HL-60 (cell line): ENCODE results near the gene AGO3.
A peak's percentile ranks its signal among the peaks of the same experiment; 100 is the strongest.

Source experiments
- DNase-seq, 2 experiments: peaks; one replicate each; pipeline ENCODE4 v3.0.0-alpha.2; 2010 to 2020; ENCODE audit warnings: low read depth in 1 of 2, low spot score in 1 of 2
- H3K27ac ChIP-seq: fragments of 250-450 bp; sonication (Bioruptor Pico); replicated peaks from 2 replicates; pipeline ENCODE4 v1.5.1; 2020; ENCODE audit warnings: mild to moderate bottlenecking, moderate library complexity
- H3K27me3 ChIP-seq: fragments of 250-450 bp; sonication (Bioruptor Pico); 2 replicates; pipeline ENCODE4 v1.5.1; 2021; ENCODE audit warnings: mild to moderate bottlenecking, moderate library complexity; ENCODE audit not compliant: insufficient read depth, poor library complexity, severe bottlenecking
- H3K4me3 ChIP-seq: replicated peaks from 2 replicates; pipeline ENCODE4 v1.5.1; 2011; ENCODE audit warnings: mild to moderate bottlenecking, control low read depth, low read length; ENCODE audit not compliant: insufficient read depth
- GABPA ChIP-seq: IDR thresholded peaks from 2 replicates; pipeline ENCODE4 v1.6.1; 2012; ENCODE audit warnings: low read depth
- POLR2AphosphoS5 ChIP-seq: IDR thresholded peaks from 2 replicates; pipeline ENCODE4 v1.6.1; 2012; ENCODE audit warnings: low read depth
- REST ChIP-seq: IDR thresholded peaks from 2 replicates; pipeline ENCODE4 v1.6.1; 2012; ENCODE audit warnings: low read depth; ENCODE audit not compliant: insufficient replicate concordance
- SPI1 ChIP-seq: IDR thresholded peaks from 2 replicates; pipeline ENCODE4 v1.6.1; 2012; ENCODE audit warnings: low read depth, mild to moderate bottlenecking, borderline replicate concordance
- TF ChIP-seq, protein P1 (sequence below): IDR thresholded peaks from one replicate; pipeline ENCODE4 v1.5.1; 2011; ENCODE audit warnings: low read length, control low read depth, inconsistent platforms; ENCODE audit not compliant: insufficient read depth

AGO3 gene

DNA sequence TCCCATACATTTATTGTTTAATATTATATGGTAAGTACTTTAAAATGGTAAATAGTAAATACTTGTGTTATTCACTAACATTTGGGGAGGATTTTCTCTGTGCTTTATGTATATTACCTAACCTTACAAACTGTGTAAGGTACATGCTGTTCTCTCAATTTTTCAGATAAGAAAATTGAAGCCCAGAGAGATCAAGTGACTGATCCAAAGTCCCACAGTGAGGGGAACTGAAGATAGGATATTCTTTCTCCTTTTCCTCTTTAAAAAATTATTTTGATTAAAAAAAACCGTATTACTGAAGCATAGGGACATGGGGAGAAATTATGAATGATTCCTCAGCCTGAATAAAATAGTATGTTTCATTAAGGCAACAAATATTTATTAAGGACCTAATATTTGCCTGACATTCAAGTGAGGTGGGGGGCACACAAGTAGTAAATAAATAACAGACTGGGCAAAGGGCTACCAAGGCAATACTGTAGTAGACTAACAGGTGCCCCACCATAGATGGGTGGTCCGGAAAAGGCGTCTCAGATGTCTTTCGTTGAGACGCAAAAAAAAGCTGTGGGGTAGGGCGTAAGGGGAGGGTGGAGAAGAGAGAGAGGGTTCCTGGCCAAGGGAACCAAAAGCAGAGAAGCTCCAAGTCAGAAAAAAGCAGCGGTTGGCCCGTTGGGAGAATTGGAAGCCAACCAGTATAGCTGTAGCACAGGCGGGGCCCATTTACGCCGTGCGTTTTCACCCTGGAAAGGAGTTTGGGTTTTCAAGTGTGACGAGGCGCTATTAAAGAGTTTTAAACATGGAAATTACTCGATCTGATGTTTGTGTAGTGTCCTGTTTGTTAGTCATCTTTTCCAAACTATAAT is 944 bp upstream of the AGO3 start:
- DNase-seq = peak in 1 of 2 experiments; percentile 62
- TF ChIP-seq SPI1 = no peak
- TF ChIP-seq GABPA = no peak
- no peak; the same call in 1 of the 2 replicates for TF ChIP-seq POLR2AphosphoS5
- TF ChIP-seq REST = no peak
- TF ChIP-seq, protein P1, sequence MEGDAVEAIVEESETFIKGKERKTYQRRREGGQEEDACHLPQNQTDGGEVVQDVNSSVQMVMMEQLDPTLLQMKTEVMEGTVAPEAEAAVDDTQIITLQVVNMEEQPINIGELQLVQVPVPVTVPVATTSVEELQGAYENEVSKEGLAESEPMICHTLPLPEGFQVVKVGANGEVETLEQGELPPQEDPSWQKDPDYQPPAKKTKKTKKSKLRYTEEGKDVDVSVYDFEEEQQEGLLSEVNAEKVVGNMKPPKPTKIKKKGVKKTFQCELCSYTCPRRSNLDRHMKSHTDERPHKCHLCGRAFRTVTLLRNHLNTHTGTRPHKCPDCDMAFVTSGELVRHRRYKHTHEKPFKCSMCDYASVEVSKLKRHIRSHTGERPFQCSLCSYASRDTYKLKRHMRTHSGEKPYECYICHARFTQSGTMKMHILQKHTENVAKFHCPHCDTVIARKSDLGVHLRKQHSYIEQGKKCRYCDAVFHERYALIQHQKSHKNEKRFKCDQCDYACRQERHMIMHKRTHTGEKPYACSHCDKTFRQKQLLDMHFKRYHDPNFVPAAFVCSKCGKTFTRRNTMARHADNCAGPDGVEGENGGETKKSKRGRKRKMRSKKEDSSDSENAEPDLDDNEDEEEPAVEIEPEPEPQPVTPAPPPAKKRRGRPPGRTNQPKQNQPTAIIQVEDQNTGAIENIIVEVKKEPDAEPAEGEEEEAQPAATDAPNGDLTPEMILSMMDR = no peak
- Histone ChIP-seq H3K27ac (peak overlapping the region; percentile 87), H3K4me3 (peak overlapping the region; percentile 80), H3K27me3 (no peaks in the 10 kb centered on the region)

DNA sequence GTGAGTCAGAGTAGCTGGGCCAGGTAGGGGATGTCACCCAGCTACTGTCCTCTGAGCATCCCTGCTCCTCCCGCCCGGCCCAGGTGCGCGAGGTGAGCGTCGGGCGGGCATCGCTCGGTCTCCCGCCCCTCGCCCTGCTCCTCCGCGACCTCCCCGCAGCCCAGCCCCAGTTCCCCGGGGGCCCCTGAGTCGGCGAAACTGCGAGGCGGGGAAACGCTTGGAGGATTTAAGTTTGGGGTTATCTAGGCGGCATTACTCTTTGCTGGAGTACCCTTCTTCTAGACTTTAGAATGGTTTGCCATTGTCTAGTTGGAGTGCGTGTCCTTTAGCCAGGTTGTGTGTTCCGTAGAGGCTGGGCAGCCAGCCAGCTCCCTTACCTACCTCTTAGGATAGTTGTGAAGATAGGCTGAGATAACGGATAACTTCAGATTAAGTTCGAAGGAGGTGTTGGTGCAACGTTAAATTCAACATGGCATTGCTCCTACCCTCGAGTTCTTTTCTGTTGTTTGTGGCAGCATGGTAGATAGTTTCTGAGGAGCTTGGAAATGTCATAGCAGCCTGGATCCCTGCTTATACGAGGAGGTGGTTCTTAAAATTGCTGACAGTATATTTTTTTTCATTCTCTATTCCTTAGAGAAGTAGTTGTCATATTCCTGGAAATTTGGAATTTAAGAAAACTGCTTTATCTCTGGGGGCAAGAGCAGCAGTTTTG is 697 bp downstream of the AGO3 start:
- H3K27me3 ChIP-seq = no peaks in the 10 kb centered on the region
- peak in 1 of 2 experiments; percentile 25 for DNase-seq
- H3K4me3 ChIP-seq = peak overlapping the region; percentile 80
- H3K27ac ChIP-seq = peak overlapping the region; percentile 78
- TF ChIP-seq GABPA (no peak), REST (no peak)

- DNase-seq = no peak
- TF ChIP-seq GABPA (no peak), POLR2AphosphoS5 (no peak), REST (no peak), SPI1 (no peak)
- TF ChIP-seq, protein P1 = no peak
- peak overlapping the region; percentile 80 for H3K4me3 ChIP-seq
- H3K27me3 ChIP-seq = no peaks in the 10 kb centered on the region
- H3K27ac ChIP-seq = peak overlapping the region; percentile 78
These were observed 1.3 kb downstream of the AGO3 start for GRCh38 chr1:35932158-35932636.
